GM19438 (cell line): Measurements from ENCODE around the gene GAPDHS.

Source experiments
- ATAC-seq: cut with Tn5 transposase; IDR thresholded peaks from one replicate; pipeline ENCODE4 v1.9.1; 2021; ENCODE audit warnings: low read depth; ENCODE audit not compliant: unreplicated experiment

The GAPDHS gene

DNA sequence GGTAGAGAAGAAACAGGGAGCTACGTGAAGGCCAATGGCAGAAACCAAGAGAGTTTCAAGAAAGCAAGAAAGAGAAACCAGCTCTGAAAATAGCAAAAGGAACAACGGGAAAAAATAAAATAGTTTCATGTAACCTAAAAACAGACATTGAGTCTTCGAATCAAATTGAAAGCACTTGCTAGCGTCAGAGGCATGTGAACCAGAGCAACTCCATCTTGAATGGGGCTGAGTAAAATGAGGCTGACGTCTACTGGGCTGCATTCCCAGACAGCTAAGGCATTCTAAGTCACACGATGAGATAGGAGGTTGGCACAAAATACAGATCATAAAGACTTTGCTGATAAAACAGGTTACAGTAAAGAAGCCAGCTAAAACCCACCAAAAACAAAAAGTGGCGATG lies 45.5 kb downstream of the GAPDHS start:
- ATAC-seq, result no peak

DNA sequence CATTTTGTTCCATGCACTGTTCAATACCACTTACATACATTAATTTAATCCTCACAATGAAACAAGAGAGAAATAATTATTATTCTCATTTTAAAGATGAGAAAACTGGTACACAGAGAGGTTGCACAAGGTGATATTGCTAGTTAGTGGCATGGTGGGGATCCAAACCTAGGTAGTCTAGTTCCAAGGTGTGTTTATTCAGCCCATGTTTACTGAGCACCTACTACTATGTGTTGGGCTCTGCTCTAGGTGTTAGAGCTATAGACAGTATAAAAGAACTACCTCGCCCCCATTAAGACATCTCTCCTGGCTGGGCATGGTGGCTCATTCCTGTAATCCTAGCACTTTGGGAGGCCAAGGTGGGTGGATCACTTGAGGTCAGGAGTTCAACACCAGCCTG lies 49.5 kb downstream of the GAPDHS start:
- no peak for ATAC-seq

DNA sequence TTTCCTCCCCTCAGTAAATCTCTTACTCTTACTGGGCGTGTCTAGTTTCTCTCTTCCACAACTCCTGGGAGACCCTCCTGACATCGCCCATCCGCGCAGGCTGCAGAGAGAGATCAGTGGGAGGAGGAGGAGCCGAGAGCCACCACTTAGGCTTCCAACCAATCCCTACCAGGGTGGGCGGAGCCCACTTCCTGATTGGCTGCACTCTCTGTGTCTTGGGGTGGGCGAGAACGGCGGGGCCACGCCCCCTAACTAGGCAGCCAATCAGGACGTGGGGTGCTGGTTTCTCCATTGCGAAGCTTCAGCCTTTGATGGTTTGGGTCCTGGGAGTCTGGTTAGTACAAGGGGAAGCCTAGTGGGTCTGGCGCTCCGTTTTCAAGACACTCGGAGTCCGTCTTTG lies 52.6 kb downstream of the GAPDHS start, which contains the start of gene PMIS2:
PMIS2 (plus strand) TSS at position 326 of the 400 bp plus-strand sequence. CDS start 87 bp downstream, outside the sequence.
- no peak for ATAC-seq

DNA sequence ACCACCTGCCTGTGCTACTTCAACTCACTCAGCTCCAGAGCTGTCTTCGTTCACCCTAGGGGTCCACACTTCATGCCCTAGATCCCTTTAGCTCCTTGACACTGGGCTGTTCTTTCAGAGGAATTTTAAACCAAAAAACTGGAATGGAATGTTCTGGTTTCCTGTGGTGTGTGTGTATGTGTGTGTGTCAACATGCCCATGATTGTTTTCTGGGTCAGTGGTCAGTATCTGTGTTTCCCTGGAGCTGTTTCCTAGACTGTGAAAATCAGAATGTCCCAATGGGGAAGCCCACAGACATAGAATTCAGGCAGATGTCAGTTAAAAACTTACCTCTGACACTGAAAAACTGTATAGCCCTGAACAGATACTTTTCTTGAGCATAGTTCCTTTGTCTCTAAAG lies 54.1 kb downstream of the GAPDHS start:
- no peak for ATAC-seq

DNA sequence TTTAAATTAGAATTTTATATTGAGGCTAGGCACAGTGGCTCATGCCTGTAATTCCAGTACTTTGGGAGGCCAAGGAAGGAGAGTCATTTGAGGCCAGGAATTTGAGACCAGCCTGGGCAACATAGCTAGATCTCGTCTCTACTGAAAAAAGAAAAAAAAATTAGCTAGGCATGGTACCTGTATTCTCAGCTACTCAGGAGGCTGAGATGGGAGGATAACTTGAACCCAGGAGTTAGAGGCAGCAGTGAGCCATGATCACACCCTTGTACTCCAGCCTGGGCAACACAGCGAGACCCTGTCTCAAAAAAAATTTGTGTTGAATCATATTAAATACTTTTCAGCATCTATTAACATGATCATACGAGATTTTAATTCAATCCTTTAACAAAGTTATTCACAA lies 57.6 kb downstream of the GAPDHS start:
- no peak for ATAC-seq

DNA sequence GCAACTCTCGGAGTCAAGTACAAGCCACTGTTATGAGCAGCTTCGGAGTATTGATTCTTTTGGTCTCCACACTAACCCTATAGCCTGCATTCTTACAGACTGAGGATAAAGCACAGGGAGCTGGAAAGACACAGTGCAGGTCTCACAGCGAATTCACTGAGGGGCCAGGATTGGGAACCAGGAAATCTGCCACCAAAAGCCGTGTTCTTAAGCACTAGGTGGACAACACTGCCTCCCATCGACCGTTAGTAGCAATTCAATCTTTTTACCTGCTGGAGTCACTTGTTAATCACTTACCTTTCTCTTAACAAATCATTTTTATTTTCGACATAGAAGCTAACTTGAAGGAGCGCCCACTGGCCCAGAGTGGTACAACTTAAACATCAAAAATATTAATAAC lies 59.0 kb downstream of the GAPDHS start:
- ATAC-seq, result no peak
